ENCODE measurements around the gene ISG20.

- no peak for TF ChIP-seq CTCF (IDR thresholded peaks at IDR 0.05; ENCODE audit: low read depth, low read length, poor library complexity, severe bottlenecking)
- TF ChIP-seq EZH2phosphoT487 (IDR thresholded peaks at IDR 0.05; ENCODE audit: borderline replicate concordance, low read length), result no peak
These were observed 11.4 kb upstream of the ISG20 start for GRCh38 chr15:88627463-88627862.
